Measurements from ENCODE around the gene FADS3. TPM values are rescaled to one million over a fixed set of nuclear protein-coding genes. Genes with fewer than 3 reads are reported as not detected.

FADS3 gene
- total RNA-seq, 2 experiments from 2014 or later: 6.9 TPM

GRCh38 chr11:61919705-61920631 lies 28.6 kb upstream of the FADS3 start:
- DNase-seq: no peak
- Histone ChIP-seq H3K27ac (ENCODE audit: low read depth in 1 of 2, low read length in 2 of 2) (no peak overlapping the region), H3K4me1 (ENCODE audit: insufficient read depth, low read length) (peaks cover 13% of the 10 kb centered on the region), H3K27me3 (ENCODE audit: control insufficient read depth in 1 of 2, insufficient read depth in 2 of 2, low read length in 2 of 2) (peaks cover 30 to 39% of the 10 kb centered on the region in 2 experiments), H3K36me3 (ENCODE audit: insufficient read depth, low read length) (no peaks in the 10 kb centered on the region), H3K9me3 (ENCODE audit: control insufficient read depth in 1 of 2, insufficient read depth in 1 of 2, low read length in 2 of 2) (peaks cover 0 to 7% of the 10 kb centered on the region in 2 experiments), H3K4me3 (ENCODE audit: low read length) (no peak overlapping the region)
- ChIA-PET CTCF (no interaction called here), POLR2A (no interaction called here)
- Mint-ChIP-seq H3K27ac (no peak overlapping the region), H3K9me3 (no peaks in the 10 kb centered on the region), H3K4me1 (ENCODE audit: low read depth) (peaks cover 15% of the 10 kb centered on the region), H3K27me3 (peaks cover 64% of the 10 kb centered on the region), H3K36me3 (ENCODE audit: low read depth) (no peaks in the 10 kb centered on the region), H3K4me3 (no peak overlapping the region)
- intact Hi-C loops (cut with DNase I, micrococcal nuclease): loop anchor here in 1 of 2 experiments (5.0 kb wide), 1 partner anchor 58 kb away; no protein-coding TSS in a partner anchor
- TF ChIP-seq CTCF (IDR thresholded peaks at IDR 0.05): no peak
- no peak for ATAC-seq (ENCODE audit: poor library complexity)

GRCh38 chr11:61918938-61919704 lies 27.8 kb upstream of the FADS3 start:
- ATAC-seq (ENCODE audit: poor library complexity): no peak
- ChIA-PET POLR2A (no interaction called here), CTCF (no interaction called here)
- Mint-ChIP-seq H3K4me1 (ENCODE audit: low read depth) (peaks cover 15% of the 10 kb centered on the region), H3K27ac (no peak overlapping the region), H3K4me3 (no peak overlapping the region), H3K9me3 (no peaks in the 10 kb centered on the region), H3K27me3 (peaks cover 73% of the 10 kb centered on the region), H3K36me3 (ENCODE audit: low read depth) (no peaks in the 10 kb centered on the region)
- Histone ChIP-seq H3K27ac (ENCODE audit: low read depth in 1 of 2, low read length in 2 of 2) (no peak overlapping the region), H3K9me3 (ENCODE audit: control insufficient read depth in 1 of 2, insufficient read depth in 1 of 2, low read length in 2 of 2) (peaks cover 0 to 7% of the 10 kb centered on the region in 2 experiments), H3K4me1 (ENCODE audit: insufficient read depth, low read length) (peaks cover 13% of the 10 kb centered on the region), H3K27me3 (ENCODE audit: control insufficient read depth in 1 of 2, insufficient read depth in 2 of 2, low read length in 2 of 2) (peaks cover 32 to 42% of the 10 kb centered on the region in 2 experiments), H3K36me3 (ENCODE audit: insufficient read depth, low read length) (no peaks in the 10 kb centered on the region), H3K4me3 (ENCODE audit: low read length) (no peak overlapping the region)
- no peak for DNase-seq
- TF ChIP-seq CTCF (IDR thresholded peaks at IDR 0.05): no peak
- intact Hi-C loops (cut with DNase I, micrococcal nuclease): no loop called here

GRCh38 chr11:61918251-61918937 lies 27.0 kb upstream of the FADS3 start:
- peaks cover 79% of the 10 kb centered on the region for H3K27me3 Mint-ChIP-seq
- ATAC-seq (ENCODE audit: poor library complexity) (no peak), DNase-seq (no peak)
- peaks cover 32 to 43% of the 10 kb centered on the region in 2 experiments for H3K27me3 ChIP-seq (ENCODE audit: control insufficient read depth in 1 of 2, insufficient read depth in 2 of 2, low read length in 2 of 2)
- ChIA-PET POLR2A (no interaction called here), CTCF (interaction anchor here (0.8 kb wide), 1 partner anchor 19 kb away, joined by 3 read pairs; no protein-coding TSS in a partner anchor)
- H3K27ac Mint-ChIP-seq: no peak overlapping the region
- H3K27ac ChIP-seq (ENCODE audit: low read depth in 1 of 2, low read length in 2 of 2): no peak overlapping the region
- peaks cover 13% of the 10 kb centered on the region for H3K4me1 ChIP-seq (ENCODE audit: insufficient read depth, low read length)
- intact Hi-C loops (cut with DNase I, micrococcal nuclease): no loop called here
- no peak for TF ChIP-seq CTCF (IDR thresholded peaks at IDR 0.05)
- no peak overlapping the region for H3K4me3 ChIP-seq (ENCODE audit: low read length)
- H3K36me3 Mint-ChIP-seq (ENCODE audit: low read depth): no peaks in the 10 kb centered on the region
- H3K9me3 ChIP-seq (ENCODE audit: control insufficient read depth in 1 of 2, insufficient read depth in 1 of 2, low read length in 2 of 2): peaks cover 0 to 7% of the 10 kb centered on the region in 2 experiments
- H3K36me3 ChIP-seq (ENCODE audit: insufficient read depth, low read length): no peaks in the 10 kb centered on the region
- peak overlapping the region; percentile 75 for H3K4me3 Mint-ChIP-seq
- H3K9me3 Mint-ChIP-seq: no peaks in the 10 kb centered on the region
- peaks cover 15% of the 10 kb centered on the region for H3K4me1 Mint-ChIP-seq (ENCODE audit: low read depth)

Measured in CD4-positive, alpha-beta T cell (primary cell).